Activated T-cell treated with anti-CD3 and anti-CD28 coated beads, Interleukin-2, amount 50 U/mL, for 4 hours (primary cell): ENCODE data around the gene GJA8. TPM values are rescaled to one million over a fixed set of nuclear protein-coding genes. Genes with fewer than 3 reads are reported as not detected.
"Not testable (repeated sequence)": the region's sequence is repeated elsewhere in the genome, so short reads cannot be mapped to it uniquely, and the experiment has no call there.

Experiments
- ATAC-seq, 2 donors: fragments of 200-7000 bp; cut with Tn5 transposase; one replicate each; pipeline ENCODE4 v1.10.0; 2021
- DNase-seq: peaks from one replicate; pipeline ENCODE4 v3.0.0-alpha.2; 2020
- H3K27me3 Mint-ChIP-seq: one replicate; pipeline ENCODE4 v1.8.0; 2021; ENCODE audit warnings: low read depth, mixed read lengths
- H3K36me3 Mint-ChIP-seq: one replicate; pipeline ENCODE4 v1.8.0; 2022; ENCODE audit warnings: mixed read lengths; ENCODE audit not compliant: insufficient read depth
- H3K4me1 Mint-ChIP-seq: one replicate; pipeline ENCODE4 v1.8.0; 2021; ENCODE audit warnings: low read depth, mixed read lengths
- H3K4me3 Mint-ChIP-seq: one replicate; pipeline ENCODE4 v1.8.0; 2021; ENCODE audit warnings: mild to moderate bottlenecking, moderate library complexity, mixed read lengths
- H3K9me3 Mint-ChIP-seq: one replicate; pipeline ENCODE4 v1.8.0; 2021; ENCODE audit warnings: mixed read lengths
- total RNA-seq, 3 donors: library from RNA; stranded (reverse); gene quantifications; one replicate each; pipeline ENCODE4 v1.2.1, GENCODE V29; 2021

Gene GJA8
- total RNA-seq = not detected

GRCh38 chr1:147902253-147902845 is at the start of gene GJA8:
TSS of gene GJA8 (plus strand) at chr1:147902795. CDS start at chr1:147907956, 5,161 bp downstream.
- no peak for DNase-seq
- Mint-ChIP-seq H3K4me3 (no peak within 1 kb of the TSS), H3K36me3 (no peaks in the 10 kb centered on the region), H3K27me3 (no peaks in the 10 kb centered on the region), H3K9me3 (no peaks in the 10 kb centered on the region), H3K4me1 (peaks cover 5% of the 10 kb centered on the region)
- ATAC-seq = no peak

DNA sequence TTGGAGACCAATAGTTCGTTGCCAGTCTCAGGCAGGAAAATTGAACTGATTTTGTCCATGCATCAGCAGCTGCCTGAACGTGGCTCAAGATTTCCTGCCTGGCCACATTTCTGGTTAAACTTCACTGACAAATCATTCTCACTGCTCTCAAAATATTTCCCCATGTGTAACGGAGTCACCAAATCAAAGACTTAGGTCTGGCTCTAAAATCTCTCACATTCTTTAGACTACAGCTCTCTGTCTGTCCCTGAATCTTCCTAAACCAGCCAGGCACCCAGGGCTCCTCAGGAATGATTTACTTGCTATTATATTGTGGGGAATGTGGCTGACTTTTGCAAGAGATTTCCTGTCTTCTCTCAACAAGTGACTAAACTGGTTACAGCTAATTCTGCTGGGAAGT is 49.2 kb upstream of the GJA8 start:
- Mint-ChIP-seq H3K27me3 (peaks cover 27% of the 10 kb centered on the region), H3K4me1 (no peaks in the 10 kb centered on the region), H3K4me3 (no peak overlapping the region), H3K36me3 (no peaks in the 10 kb centered on the region), H3K9me3 (no peaks in the 10 kb centered on the region)
- ATAC-seq (no peak), DNase-seq (no peak)

- not testable (repeated sequence) for DNase-seq, H3K4me3 Mint-ChIP-seq, H3K4me1 Mint-ChIP-seq, H3K36me3 Mint-ChIP-seq, ATAC-seq, H3K9me3 Mint-ChIP-seq
- peaks cover 25% of the 10 kb centered on the region for H3K27me3 Mint-ChIP-seq
Observed at GRCh38 chr1:147854989-147855388, 47.6 kb upstream of the GJA8 start.

- H3K4me3 Mint-ChIP-seq, ATAC-seq, H3K36me3 Mint-ChIP-seq, H3K9me3 Mint-ChIP-seq, H3K4me1 Mint-ChIP-seq, DNase-seq: not testable (repeated sequence)
- peaks cover 22% of the 10 kb centered on the region for H3K27me3 Mint-ChIP-seq
Observed at GRCh38 chr1:147855996-147856395, 46.6 kb upstream of the GJA8 start.

DNA sequence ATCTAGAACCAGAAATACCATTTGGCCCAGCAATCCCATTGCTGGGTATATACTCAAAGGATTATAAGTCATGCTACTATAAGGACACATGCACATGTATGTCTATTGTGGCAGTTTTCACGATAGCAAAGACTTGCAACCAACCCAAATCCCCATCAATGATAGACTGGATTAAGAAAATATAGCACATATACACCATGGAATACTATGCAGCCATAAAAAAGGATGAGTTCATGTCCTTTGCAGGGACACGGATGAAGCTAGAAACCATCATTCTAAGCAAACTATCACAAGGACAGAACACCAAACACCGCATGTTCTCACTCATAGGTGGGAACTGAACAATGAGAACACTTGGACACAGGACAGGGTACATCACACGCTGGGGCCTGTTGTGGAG is 35.4 kb upstream of the GJA8 start:
- not testable (repeated sequence) for H3K36me3 Mint-ChIP-seq, DNase-seq, H3K4me3 Mint-ChIP-seq, H3K4me1 Mint-ChIP-seq, H3K27me3 Mint-ChIP-seq, H3K9me3 Mint-ChIP-seq, ATAC-seq

GRCh38 chr1:147878022-147878421 is 24.6 kb upstream of the GJA8 start:
- Mint-ChIP-seq H3K27me3 (peaks cover 14% of the 10 kb centered on the region), H3K9me3 (peaks cover 6% of the 10 kb centered on the region), H3K36me3 (no peaks in the 10 kb centered on the region), H3K4me1 (no peaks in the 10 kb centered on the region), H3K4me3 (no peak overlapping the region)
- ATAC-seq = no peak
- no peak for DNase-seq

- Mint-ChIP-seq H3K4me3 (no peak overlapping the region), H3K36me3 (no peaks in the 10 kb centered on the region), H3K9me3 (peaks cover 6% of the 10 kb centered on the region), H3K27me3 (peaks cover 14% of the 10 kb centered on the region), H3K4me1 (no peaks in the 10 kb centered on the region)
- ATAC-seq (no peak), DNase-seq (no peak)
Observed at GRCh38 chr1:147879911-147880310, 22.7 kb upstream of the GJA8 start.

DNA sequence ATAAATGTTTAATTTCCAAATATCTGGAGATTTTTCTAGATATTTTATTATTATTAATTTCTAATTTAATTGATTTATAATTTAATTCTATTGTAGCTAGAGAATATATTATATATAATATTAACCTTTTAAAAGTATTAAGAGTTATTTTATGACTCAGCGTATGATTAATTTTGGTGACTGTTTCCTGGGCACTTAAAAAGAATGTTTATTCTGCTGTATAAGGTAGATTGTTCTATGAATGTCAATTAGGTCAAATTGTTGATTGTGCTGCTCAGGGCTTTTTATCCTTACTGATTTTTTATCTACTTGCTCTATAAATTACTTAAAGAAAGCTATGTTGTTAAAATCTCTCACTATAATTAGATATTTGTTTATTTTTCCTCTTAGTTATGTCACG is 20.1 kb upstream of the GJA8 start:
- Mint-ChIP-seq H3K36me3 (no peaks in the 10 kb centered on the region), H3K27me3 (peaks cover 12% of the 10 kb centered on the region), H3K4me3 (no peak overlapping the region), H3K9me3 (peaks cover 6% of the 10 kb centered on the region), H3K4me1 (no peaks in the 10 kb centered on the region)
- no peak for DNase-seq
- no peak for ATAC-seq

DNA sequence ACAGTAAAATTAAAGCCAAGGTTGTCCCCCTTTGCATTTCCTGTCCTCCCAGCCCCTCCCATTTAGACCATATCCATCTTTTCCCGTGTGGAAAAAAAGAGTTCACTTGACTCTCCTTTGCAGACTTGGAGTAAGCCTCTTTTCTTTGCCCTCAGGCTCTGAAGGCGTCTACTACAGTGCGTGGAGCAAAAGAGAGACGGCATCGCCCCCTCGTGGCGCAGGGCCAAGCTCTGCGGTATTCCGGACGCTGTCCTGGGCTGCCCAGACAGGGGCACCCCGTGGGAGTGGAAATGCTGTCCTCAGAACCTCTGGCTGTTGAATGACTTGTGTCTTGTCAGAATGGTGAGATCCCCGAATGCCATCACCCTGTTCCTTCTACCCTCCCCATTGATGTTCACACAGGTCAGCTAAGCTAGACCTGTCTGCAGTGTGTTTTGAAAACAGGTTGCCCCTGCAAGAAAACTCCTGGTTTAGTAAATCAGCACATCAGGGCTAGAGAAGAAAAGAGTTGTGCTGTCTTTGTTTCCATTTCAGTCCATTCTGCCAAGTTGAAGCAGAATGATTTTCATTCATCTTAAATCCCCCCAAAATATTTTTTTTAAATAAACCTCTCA is 12.3 kb upstream of the GJA8 start:
- no peaks in the 10 kb centered on the region for H3K36me3 Mint-ChIP-seq
- ATAC-seq (peak; percentile 88 to 89), DNase-seq (peak; percentile 45)
- no peaks in the 10 kb centered on the region for H3K4me1 Mint-ChIP-seq
- H3K9me3 Mint-ChIP-seq = no peaks in the 10 kb centered on the region
- peaks cover 3% of the 10 kb centered on the region for H3K27me3 Mint-ChIP-seq
- no peak overlapping the region for H3K4me3 Mint-ChIP-seq

DNA sequence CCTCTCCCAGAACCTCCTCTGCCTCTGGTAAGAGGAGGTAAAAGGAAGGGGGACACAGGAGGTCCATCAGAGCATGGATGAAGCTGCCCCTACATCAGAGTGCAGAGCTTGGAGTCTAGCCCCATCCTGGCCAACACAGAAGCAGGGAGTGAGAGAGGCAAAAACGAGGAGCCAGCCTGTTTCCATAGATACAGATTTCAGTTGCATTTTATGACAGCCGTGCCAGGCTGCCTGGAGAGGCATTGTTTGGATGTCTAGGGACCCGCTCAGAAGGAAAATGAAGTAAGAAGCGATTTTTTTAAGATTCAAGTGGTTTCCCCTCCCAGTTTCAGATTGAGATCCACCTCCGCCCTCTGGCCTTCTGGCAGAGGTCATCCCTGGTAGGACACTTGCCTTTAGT is 11.5 kb upstream of the GJA8 start:
- H3K36me3 Mint-ChIP-seq = no peaks in the 10 kb centered on the region
- H3K27me3 Mint-ChIP-seq = peaks cover 3% of the 10 kb centered on the region
- DNase-seq (no peak), ATAC-seq (no peak)
- H3K4me1 Mint-ChIP-seq = no peaks in the 10 kb centered on the region
- H3K4me3 Mint-ChIP-seq = no peak overlapping the region
- no peaks in the 10 kb centered on the region for H3K9me3 Mint-ChIP-seq

DNA sequence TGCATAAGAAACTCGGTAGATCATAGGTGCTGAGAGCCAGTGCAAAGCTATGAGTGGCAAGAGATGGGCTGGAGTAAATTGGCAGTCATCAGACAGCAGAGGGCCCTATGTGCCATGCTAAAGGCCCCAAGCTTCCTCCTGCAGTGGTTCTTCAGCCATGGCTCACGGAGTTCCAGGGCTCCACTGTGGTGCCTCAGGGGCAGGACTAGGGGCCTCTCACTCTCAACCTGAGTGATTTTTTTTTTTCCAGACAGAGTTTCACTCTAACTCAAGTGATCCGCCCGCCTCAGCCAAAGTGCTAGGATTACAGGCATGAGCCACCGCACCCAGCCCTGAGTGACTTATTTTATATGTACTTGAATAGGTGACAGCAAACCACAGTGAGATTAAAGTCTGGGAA is 10.4 kb upstream of the GJA8 start:
- no peak for ATAC-seq
- H3K9me3 Mint-ChIP-seq = no peaks in the 10 kb centered on the region
- DNase-seq = no peak
- H3K4me1 Mint-ChIP-seq = no peaks in the 10 kb centered on the region
- H3K36me3 Mint-ChIP-seq = no peaks in the 10 kb centered on the region
- no peak overlapping the region for H3K4me3 Mint-ChIP-seq
- H3K27me3 Mint-ChIP-seq = no peaks in the 10 kb centered on the region

- H3K36me3 Mint-ChIP-seq = no peaks in the 10 kb centered on the region
- DNase-seq (peak; percentile 14), ATAC-seq (no peak)
- no peaks in the 10 kb centered on the region for H3K9me3 Mint-ChIP-seq
- H3K4me3 Mint-ChIP-seq = no peak overlapping the region
- H3K4me1 Mint-ChIP-seq = no peaks in the 10 kb centered on the region
- no peaks in the 10 kb centered on the region for H3K27me3 Mint-ChIP-seq
Observed at GRCh38 chr1:147892731-147893214, 9.8 kb upstream of the GJA8 start.

DNA sequence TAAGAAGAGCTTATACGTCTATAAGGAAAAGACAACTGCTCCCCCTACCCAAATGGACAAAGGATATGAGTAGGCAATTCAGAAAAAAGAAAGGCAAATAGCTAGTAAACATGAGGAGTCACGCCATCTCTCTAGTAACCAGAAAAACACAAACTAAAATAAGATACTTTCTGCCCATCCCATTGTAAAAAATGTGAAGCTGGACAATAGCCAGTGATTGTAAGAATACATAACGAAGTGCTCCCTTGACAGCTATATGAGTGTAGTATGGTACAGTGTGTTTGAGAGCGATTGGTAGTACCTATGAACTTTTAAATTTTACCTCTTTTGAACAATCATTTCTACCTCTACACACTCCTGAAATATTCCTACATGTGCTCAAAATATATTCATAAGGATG is 7.5 kb upstream of the GJA8 start:
- Mint-ChIP-seq H3K9me3 (no peaks in the 10 kb centered on the region), H3K4me3 (no peak overlapping the region), H3K36me3 (no peaks in the 10 kb centered on the region), H3K27me3 (no peaks in the 10 kb centered on the region), H3K4me1 (no peaks in the 10 kb centered on the region)
- no peak for ATAC-seq
- DNase-seq = no peak

GRCh38 chr1:147897029-147897752 is 5.4 kb upstream of the GJA8 start:
- DNase-seq (no peak), ATAC-seq (no peak)
- Mint-ChIP-seq H3K9me3 (no peaks in the 10 kb centered on the region), H3K36me3 (no peaks in the 10 kb centered on the region), H3K27me3 (no peaks in the 10 kb centered on the region), H3K4me3 (no peak overlapping the region), H3K4me1 (no peaks in the 10 kb centered on the region)

GRCh38 chr1:147897789-147898188 is 4.8 kb upstream of the GJA8 start:
- Mint-ChIP-seq H3K36me3 (no peaks in the 10 kb centered on the region), H3K9me3 (no peaks in the 10 kb centered on the region), H3K4me3 (no peak overlapping the region), H3K27me3 (no peaks in the 10 kb centered on the region), H3K4me1 (no peaks in the 10 kb centered on the region)
- no peak for ATAC-seq
- no peak for DNase-seq
